Right lobe of liver (tissue), 4 donors: ENCODE data around the gene BAZ1B.

Experiments used
- CTCF ChIP-seq, 4 donors: fragments of 200-600 bp in 3 of 4; fragments of 450-650 bp in 1 of 4; IDR thresholded peaks; one replicate each; pipeline versions ENCODE4 v1.5.1 to v1.8.0; 2016 to 2022; ENCODE audit warnings: antibody characterized with exemption in 4 of 4, mild to moderate bottlenecking in 2 of 4
- POLR2A ChIP-seq: fragments of 450-650 bp; IDR thresholded peaks from one replicate; pipeline ENCODE4 v1.6.1; 2017; ENCODE audit warnings: antibody characterized with exemption, mild to moderate bottlenecking
- donor health status: DM: no; HTN: no; CAD: no.
- donor health status: DM: no; HTN: no; CAD: no.
- donor health status: DM: no; HTN: yes; CAD: no.

GRCh38 chr7:73437091-73437490 is 85.0 kb downstream of the BAZ1B start:
- TF ChIP-seq CTCF (IDR thresholded peaks at IDR 0.05) (no peak), POLR2A (no peak)
